Caki2 (cell line): ENCODE measurements around the gene PMFBP1. TPM values are rescaled to one million over a fixed set of nuclear protein-coding genes. Genes with fewer than 3 reads are reported as not detected.
A peak's percentile ranks its signal among the peaks of the same experiment; 100 is the strongest.

ENCODE experiments used
- DNase-seq: peaks from one replicate; pipeline ENCODE4 v3.0.0-alpha.2; 2015; ENCODE audit warnings: low read depth
- in situ Hi-C: cut with HindIII; loops from 2 replicates; pipeline ENCODE4 v1.10.0; 2016; ENCODE audit warnings: low sequenced_read_pairs, low pct_unique_long_range_greater_than_20kb, mixed read lengths
- total RNA-seq: library from RNA; depleted of rRNA; stranded (reverse); fragments of >200 nt; shearing (Covaris generic); gene quantifications from 2 replicates; pipeline ENCODE4 v1.2.3, GENCODE V29; 2014; ENCODE audit warnings: low replicate concordance

PMFBP1 gene
- total RNA-seq, 1 experiment from 2014 or later = 3.4 TPM

DNA sequence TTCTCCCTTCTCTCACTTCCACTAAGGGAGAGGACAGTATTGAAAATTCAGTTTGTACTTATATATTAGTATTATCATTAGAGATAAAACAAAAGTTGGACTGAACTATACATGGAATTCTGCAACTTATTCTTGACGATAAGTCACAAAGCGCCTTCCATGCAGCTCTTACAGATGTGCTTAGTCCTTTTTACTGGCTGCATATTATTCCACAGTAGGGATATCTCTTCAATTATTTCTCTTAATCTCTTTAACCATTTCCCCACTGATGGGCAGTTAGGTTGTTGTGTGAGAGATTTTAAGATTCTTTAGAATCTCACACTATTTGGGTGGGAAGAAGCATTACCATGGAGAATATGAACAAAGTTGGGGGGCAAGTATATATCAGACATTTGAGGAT lies 32.0 kb downstream of the PMFBP1 start:
- DNase-seq = no peak
- in situ Hi-C loops = no loop called here

DNA sequence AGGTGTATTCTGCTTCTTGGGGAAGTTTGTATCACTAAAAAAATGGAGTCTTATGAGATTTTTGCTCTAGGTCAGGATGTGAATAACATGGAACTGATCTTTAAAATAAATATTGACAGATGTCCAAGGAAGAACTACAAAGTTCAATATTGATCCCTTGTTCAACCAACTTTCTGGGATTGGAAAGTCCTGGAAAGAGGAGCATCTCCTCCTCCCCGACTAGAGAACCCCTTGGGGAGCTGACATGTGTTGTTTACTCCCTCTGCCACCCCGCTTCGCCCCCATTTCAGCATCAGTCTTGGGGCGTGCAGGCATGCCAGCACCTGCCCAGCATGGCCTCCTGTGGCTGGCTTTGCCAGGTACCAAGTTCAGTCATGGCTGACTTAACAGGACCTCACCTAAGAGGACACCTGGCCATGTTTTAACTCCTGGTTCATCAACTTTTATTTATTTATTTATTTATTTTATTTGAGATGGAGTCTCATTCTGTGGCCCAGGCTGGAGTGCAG lies 33.8 kb downstream of the PMFBP1 start:
- no peak for DNase-seq
- in situ Hi-C loops = no loop called here

DNA sequence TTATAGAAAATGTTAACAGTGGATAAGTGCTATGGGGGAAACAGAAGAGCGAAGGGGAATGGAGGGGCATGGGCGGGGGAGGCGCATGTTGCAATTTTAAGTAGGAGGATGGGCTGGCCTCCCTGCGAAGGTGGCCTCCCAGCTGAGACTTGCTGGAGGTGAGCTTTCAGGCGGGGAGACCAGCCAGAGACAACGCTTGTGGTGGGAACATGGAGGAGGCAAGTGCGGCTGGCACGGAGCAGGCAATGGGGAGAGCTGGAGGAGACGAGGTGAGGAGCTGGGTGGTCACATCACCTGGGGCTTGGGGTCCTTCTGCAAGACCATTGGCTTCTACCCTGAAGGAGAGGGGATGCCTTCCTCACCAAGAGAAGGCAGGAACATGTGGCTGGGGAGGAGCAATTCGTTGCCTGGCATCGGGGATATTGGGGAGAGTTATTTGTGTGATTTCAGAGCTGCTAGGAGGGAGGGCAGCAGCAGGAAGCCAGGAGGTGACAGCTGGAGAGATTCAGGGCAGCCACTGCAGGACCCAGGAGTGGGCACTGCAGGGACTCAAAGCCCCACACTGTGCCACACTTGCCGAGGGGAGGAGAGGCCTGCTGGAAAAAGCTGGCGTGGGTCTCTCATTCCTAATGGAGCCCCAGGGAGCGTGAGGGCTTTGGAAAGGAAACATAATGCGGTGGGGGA lies 34.4 kb downstream of the PMFBP1 start:
- in situ Hi-C loops = no loop called here
- DNase-seq = no peak

GRCh38 chr16:72134507-72134906 lies 37.4 kb downstream of the PMFBP1 start:
- no peak for DNase-seq
- in situ Hi-C loops = no loop called here

GRCh38 chr16:72132726-72133125 lies 39.2 kb downstream of the PMFBP1 start:
- in situ Hi-C loops = no loop called here
- no peak for DNase-seq

DNA sequence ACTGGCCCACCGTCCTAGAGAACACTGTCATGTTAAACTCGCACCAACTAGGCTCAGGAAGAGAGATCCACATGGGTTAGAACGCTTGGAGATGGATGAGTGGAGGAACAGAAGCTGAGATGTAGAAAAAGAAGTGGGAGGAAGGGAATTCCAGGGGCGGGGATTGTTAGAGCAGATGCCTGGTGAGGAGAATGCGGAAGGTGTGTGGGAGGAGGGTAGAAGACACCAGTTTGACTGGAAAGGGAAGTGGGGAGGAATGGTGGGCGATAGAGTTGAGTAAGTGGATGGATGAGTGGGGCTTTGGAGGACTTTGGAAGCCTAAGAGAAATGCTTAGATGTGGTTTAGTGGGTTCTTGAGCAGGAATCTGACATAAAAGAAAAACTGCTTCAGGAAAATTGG lies 40.9 kb downstream of the PMFBP1 start:
- DNase-seq = no peak

GRCh38 chr16:72129976-72130656 lies 41.8 kb downstream of the PMFBP1 start:
- no peak for DNase-seq
- in situ Hi-C loops = no loop called here

More for the DNA sequence above, 40.9 kb downstream of the PMFBP1 start:
- in situ Hi-C loops = no loop called here

DNA sequence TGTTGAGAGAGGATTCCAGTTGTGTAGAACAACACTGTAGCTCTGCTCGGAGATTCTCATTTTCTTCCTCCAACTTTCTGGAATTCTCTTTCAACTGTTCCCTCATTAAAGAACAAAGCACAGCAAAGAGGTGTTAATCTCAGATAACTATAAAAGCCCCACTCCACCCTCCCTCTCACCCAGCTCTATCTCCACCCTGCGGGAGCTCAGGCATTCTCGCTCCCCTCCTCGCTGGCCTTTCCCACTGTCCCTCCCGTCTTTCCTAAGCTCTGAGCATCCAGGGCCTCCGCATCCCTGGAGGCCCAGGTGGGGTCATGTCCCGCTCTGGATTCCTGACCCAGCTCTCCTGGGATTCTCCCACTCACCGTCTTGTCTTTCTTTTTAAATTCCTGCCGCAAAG lies 43.3 kb downstream of the PMFBP1 start:
- in situ Hi-C loops = no loop called here
- DNase-seq = no peak

- DNase-seq = no peak
- in situ Hi-C loops = no loop called here
These were observed 45.6 kb downstream of the PMFBP1 start for GRCh38 chr16:72126429-72126765.

GRCh38 chr16:72125635-72126428 lies 46.1 kb downstream of the PMFBP1 start:
- in situ Hi-C loops = no loop called here
- no peak for DNase-seq

DNA sequence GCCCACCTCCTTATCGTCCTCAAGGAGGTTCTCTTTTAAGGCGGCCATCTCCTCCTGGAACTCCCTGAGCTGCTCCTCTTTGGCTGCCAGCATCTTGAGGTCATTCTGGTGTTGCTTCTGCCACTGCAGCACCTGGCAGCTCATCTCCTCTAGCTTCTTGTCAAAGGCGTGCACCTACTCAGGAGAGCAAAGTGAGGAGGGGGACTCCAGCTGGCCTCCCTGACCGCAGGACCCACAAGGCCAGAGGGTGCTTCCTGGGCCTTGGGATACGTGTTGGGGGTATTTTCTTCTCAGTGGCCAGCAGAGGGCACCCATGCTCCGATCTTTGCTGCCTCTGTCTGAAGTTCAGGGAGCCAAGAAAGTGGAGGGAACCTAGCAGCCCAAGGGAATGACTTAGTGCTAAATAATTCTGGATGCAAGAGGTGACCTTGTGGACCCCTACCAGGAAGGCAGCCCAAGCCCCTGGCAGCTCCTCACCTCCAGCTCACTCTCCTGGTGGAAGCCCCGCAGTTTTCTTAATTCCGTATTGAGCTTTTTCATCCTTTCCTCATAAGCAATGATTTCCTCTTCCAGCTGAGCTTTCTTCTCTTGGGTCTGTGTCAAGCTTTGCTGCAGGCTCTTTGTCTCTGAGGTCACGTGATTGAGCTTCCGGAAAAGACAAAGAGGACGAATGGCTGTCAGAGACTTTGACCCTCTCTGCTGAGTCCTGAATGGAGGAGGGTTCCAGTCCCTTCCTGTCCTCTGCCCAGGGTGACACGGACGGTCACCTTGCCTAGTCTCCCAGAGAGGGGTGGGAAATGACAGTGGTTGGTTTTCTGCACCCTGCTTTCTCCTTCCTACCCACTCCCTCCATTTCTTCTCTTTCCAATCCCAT lies 47.0 kb downstream of the PMFBP1 start:
- in situ Hi-C loops = no loop called here
- DNase-seq = peak; percentile 40

DNA sequence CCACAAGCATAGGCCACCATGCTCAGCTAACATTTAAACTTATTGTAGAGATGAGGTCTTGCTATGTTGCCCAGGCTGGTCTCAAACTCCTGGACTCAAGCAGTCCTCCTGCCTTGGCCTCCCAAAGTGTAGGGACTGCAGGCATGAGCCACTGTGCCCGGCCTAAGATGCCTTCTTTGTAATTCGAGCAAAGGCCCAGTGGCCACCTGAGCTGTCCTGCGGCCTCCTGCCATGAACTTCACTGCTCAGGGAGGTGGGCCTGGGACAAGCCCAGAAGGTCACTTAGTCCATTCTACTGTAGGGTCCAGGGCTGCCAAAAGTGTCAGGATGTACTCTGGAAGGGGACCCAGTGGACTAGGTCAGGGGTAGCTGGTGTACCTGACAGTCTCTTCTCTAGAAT lies 47.8 kb downstream of the PMFBP1 start:
- no peak for DNase-seq
- in situ Hi-C loops = no loop called here

- in situ Hi-C loops = no loop called here
- no peak for DNase-seq
These were observed 48.5 kb downstream of the PMFBP1 start for GRCh38 chr16:72123426-72123825.

GRCh38 chr16:72122916-72123315 lies 49.0 kb downstream of the PMFBP1 start:
- in situ Hi-C loops = no loop called here
- DNase-seq = no peak

DNA sequence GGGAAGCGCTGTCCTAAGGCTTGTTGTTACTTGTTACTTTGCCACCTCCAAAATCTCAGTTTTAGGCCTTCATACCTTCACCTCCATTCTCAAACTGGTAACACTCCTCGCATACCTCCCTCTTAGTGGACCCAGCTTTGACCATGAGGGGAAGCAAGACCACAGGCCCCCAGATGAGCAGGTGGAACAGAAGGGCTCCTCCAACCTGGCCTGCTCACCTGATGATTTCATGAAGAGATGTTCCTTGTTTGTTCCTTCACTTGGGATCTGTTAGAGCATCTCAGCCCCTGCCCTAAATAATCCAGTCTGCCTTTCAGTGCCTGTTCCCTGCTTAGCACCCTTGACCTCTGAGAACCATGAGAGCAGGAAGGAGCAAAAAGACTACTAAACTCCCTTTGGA lies 49.6 kb downstream of the PMFBP1 start:
- in situ Hi-C loops = no loop called here
- no peak for DNase-seq

DNA sequence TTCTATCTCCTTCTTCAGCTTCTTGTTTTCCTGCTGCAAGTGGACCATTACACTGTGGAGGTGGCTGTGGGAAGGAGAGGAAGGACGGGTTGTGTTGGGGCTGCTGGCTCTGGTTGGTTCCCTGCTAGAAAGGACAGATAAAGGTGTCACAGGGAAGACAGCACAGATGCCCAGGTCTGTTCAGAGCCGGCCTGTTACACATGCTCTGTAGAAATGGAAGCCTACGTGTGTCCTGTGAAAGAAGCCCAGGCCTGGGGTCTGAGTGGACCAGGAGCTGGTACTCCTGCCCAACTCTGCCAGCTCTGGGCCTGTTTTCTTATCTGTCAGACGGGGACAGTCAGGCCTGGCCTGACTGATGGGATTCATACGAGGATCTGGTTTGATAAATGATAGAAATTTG lies 51.9 kb downstream of the PMFBP1 start:
- in situ Hi-C loops = no loop called here
- DNase-seq = no peak

DNA sequence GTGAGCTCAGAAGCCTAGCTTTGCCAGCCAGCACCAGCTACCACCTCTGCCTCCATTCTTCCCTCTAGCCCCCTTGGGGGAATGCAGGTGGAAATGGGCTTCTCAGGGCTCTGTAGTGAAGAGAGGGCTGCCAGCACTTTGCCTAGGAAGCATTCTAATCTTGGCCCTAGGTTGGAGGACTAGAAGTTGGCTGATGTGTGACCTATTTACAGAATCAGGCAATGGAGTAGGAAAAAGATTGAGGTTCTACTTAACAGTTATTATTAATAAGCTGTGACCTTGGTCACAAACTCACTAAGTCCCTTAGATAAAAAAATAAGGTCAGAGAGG lies 58.4 kb downstream of the PMFBP1 start:
- in situ Hi-C loops = no loop called here
- DNase-seq = no peak

- in situ Hi-C loops = no loop called here
- DNase-seq = no peak
These were observed 58.9 kb downstream of the PMFBP1 start for GRCh38 chr16:72112906-72113615.
